ENCODE results near the gene ZNF878.

The ZNF878 gene

GRCh38 chr19:12034620-12035019 is 18.1 kb downstream of the ZNF878 start:
- peak in 1 of 14 donors; percentile 7 for DNase-seq

GRCh38 chr19:12034198-12034597 is 18.6 kb downstream of the ZNF878 start:
- no peak for DNase-seq

- DNase-seq, result no peak
These were observed 37.0 kb downstream of the ZNF878 start for GRCh38 chr19:12015753-12016116.

- DNase-seq, result no peak
These were observed 37.6 kb downstream of the ZNF878 start for GRCh38 chr19:12015015-12015752.

GRCh38 chr19:12000152-12000981 is 52.4 kb downstream of the ZNF878 start:
- DNase-seq, result no peak

- no peak for DNase-seq
These were observed 57.6 kb downstream of the ZNF878 start for GRCh38 chr19:11995174-11995573.

Data from C1 segment of cervical spinal cord (tissue), 14 donors.